Stimulated activated CD4-positive, alpha-beta T cell treated with anti-CD3 and anti-CD28 coated beads, TNF-alpha, amount 100 ng/mL, for 48 hours (primary cell): ENCODE results near the gene OLFM1.

ENCODE experiments used
- DNase-seq, 3 donors: peaks; one replicate each; pipeline ENCODE4 v3.0.0-alpha.2; 2020; ENCODE audit warnings: low read depth in 3 of 3

OLFM1 gene

GRCh38 chr9:135076143-135076875, 11.2 kb upstream of the OLFM1 start:
- no peak for DNase-seq

GRCh38 chr9:135076876-135077430, 10.5 kb upstream of the OLFM1 start:
- no peak for DNase-seq

GRCh38 chr9:135077497-135078200, 9.8 kb upstream of the OLFM1 start:
- DNase-seq, result no peak

GRCh38 chr9:135078361-135078821, 9.1 kb upstream of the OLFM1 start:
- DNase-seq, result no peak

- DNase-seq, result no peak
Observed at GRCh38 chr9:135079018-135079417, 8.4 kb upstream of the OLFM1 start.

GRCh38 chr9:135079676-135080075, 7.8 kb upstream of the OLFM1 start:
- no peak for DNase-seq

- no peak for DNase-seq
Observed at GRCh38 chr9:135080286-135081263, 6.9 kb upstream of the OLFM1 start.

- DNase-seq, result no peak
Observed at GRCh38 chr9:135081264-135081660, 6.2 kb upstream of the OLFM1 start.

- no peak for DNase-seq
Observed at GRCh38 chr9:135081731-135082130, 5.7 kb upstream of the OLFM1 start.

- DNase-seq, result no peak
Observed at GRCh38 chr9:135082536-135082935, 4.9 kb upstream of the OLFM1 start.

GRCh38 chr9:135083241-135083810, 4.1 kb upstream of the OLFM1 start:
- DNase-seq, result no peak

- DNase-seq, result no peak
Observed at GRCh38 chr9:135083831-135084230, 3.6 kb upstream of the OLFM1 start.

GRCh38 chr9:135084262-135084661, 3.2 kb upstream of the OLFM1 start:
- no peak for DNase-seq

GRCh38 chr9:135084881-135085760, 2.3 kb upstream of the OLFM1 start:
- DNase-seq, result no peak

- peak; percentile 9 to 41 (median 29) for DNase-seq
Observed at GRCh38 chr9:135085830-135086546, 1.5 kb upstream of the OLFM1 start.

GRCh38 chr9:135086597-135087488, 625 bp upstream of the OLFM1 start:
- DNase-seq, result no peak

- DNase-seq, result no peak
Observed at GRCh38 chr9:135087899-135088347, 455 bp downstream of the OLFM1 start.

GRCh38 chr9:135088348-135088978, 995 bp downstream of the OLFM1 start:
- no peak for DNase-seq
